Trophoblast cell (in vitro differentiated cells and primary cell): Measurements from ENCODE around the gene RASAL3.
A peak's percentile ranks its signal among the peaks of the same experiment; 100 is the strongest.

Experiments
- DNase-seq, 2 donors: peaks; one replicate each; pipeline ENCODE4 v3.0.0-alpha.2; 2016
- H2AFZ ChIP-seq: 2 replicates; pipeline ENCODE4 v1.6.1; 2013; ENCODE audit warnings: low read length, moderate library complexity, mild to moderate bottlenecking; ENCODE audit not compliant: insufficient read depth, poor library complexity
- H2AK5ac ChIP-seq: 2 replicates; pipeline ENCODE4 v1.6.1; 2013; ENCODE audit warnings: mild to moderate bottlenecking, low read length
- H2BK120ac ChIP-seq: 2 replicates; pipeline ENCODE4 v1.6.1; 2013; ENCODE audit warnings: low read length, mild to moderate bottlenecking, moderate library complexity; ENCODE audit not compliant: insufficient read depth, poor library complexity
- H2BK12ac ChIP-seq: 2 replicates; pipeline ENCODE4 v1.6.1; 2013; ENCODE audit warnings: mild to moderate bottlenecking, low read length, moderate library complexity
- H2BK5ac ChIP-seq: 2 replicates; pipeline ENCODE4 v1.6.1; 2013; ENCODE audit warnings: low read length, low read depth, moderate library complexity, mild to moderate bottlenecking; ENCODE audit not compliant: poor library complexity
- H3K14ac ChIP-seq: 2 replicates; pipeline ENCODE4 v1.6.1; 2013; ENCODE audit warnings: mild to moderate bottlenecking, low read length
- H3K18ac ChIP-seq: 2 replicates; pipeline ENCODE4 v1.6.1; 2013; ENCODE audit warnings: mild to moderate bottlenecking, low read length
- H3K23ac ChIP-seq: 2 replicates; pipeline ENCODE4 v1.6.1; 2013; ENCODE audit warnings: low read length
- H3K27ac ChIP-seq: 2 replicates; pipeline ENCODE4 v1.5.1; 2013; ENCODE audit warnings: low read depth, mild to moderate bottlenecking, inconsistent platforms, low read length, moderate library complexity
- H3K27me3 ChIP-seq: 2 replicates; pipeline ENCODE4 v1.6.1; 2013; ENCODE audit warnings: inconsistent platforms, mild to moderate bottlenecking, low read length, moderate library complexity; ENCODE audit not compliant: insufficient read depth
- H3K36me3 ChIP-seq, 2 experiments: 1 replicate in 1 of 2; 2 replicates in 1 of 2; pipeline ENCODE4 v1.6.1; 2013; ENCODE audit warnings: low read length in 2 of 2, mild to moderate bottlenecking in 2 of 2, moderate library complexity in 1 of 2; ENCODE audit not compliant: insufficient read depth in 2 of 2, control insufficient read depth in 1 of 2
- H3K4ac ChIP-seq: 2 replicates; pipeline ENCODE4 v1.6.1; 2013; ENCODE audit warnings: low read depth, mild to moderate bottlenecking, low read length, moderate library complexity
- H3K4me1 ChIP-seq, 2 experiments: 1 replicate in 1 of 2; 2 replicates in 1 of 2; pipeline ENCODE4 v1.6.1; 2013; ENCODE audit warnings: low read length in 2 of 2, mild to moderate bottlenecking in 2 of 2, moderate library complexity in 1 of 2; ENCODE audit not compliant: insufficient read depth in 2 of 2, control insufficient read depth in 1 of 2
- H3K4me2 ChIP-seq: 2 replicates; pipeline ENCODE4 v1.6.1; 2013; ENCODE audit warnings: inconsistent platforms, mild to moderate bottlenecking, low read length, moderate library complexity
- H3K4me3 ChIP-seq: 2 replicates; pipeline ENCODE4 v1.5.1; 2013; ENCODE audit warnings: mild to moderate bottlenecking, low read depth, low read length, inconsistent platforms
- H3K79me1 ChIP-seq: one replicate; pipeline ENCODE4 v1.6.1; 2013; ENCODE audit warnings: low read length
- H3K79me2 ChIP-seq: 2 replicates; pipeline ENCODE4 v1.6.1; 2013; ENCODE audit warnings: low read length, mild to moderate bottlenecking; ENCODE audit not compliant: control insufficient read depth, insufficient read depth, poor library complexity
- H3K9ac ChIP-seq: 2 replicates; pipeline ENCODE4 v1.6.1; 2013; ENCODE audit warnings: mild to moderate bottlenecking, low read length
- H3K9me3 ChIP-seq: 2 replicates; pipeline ENCODE4 v1.6.1; 2013; ENCODE audit warnings: low read depth, mild to moderate bottlenecking, control low read depth, inconsistent platforms, low read length; ENCODE audit not compliant: insufficient read depth
- H4K12ac ChIP-seq: 2 replicates; pipeline ENCODE4 v1.6.1; 2013; ENCODE audit warnings: low read depth, mild to moderate bottlenecking, low read length, moderate library complexity
- H4K8ac ChIP-seq: 2 replicates; pipeline ENCODE4 v1.6.1; 2013; ENCODE audit warnings: low read depth, mild to moderate bottlenecking, low read length, moderate library complexity
- H4K91ac ChIP-seq: one replicate; pipeline ENCODE4 v1.6.1; 2013; ENCODE audit warnings: low read depth, mild to moderate bottlenecking, low read length, moderate library complexity
- WGBS: extraction: QIAGEN DNeasy Blood & Tissue Kit; methylation state at CpG from one replicate; pipeline ENCODE4 v1.1.7; 2013; ENCODE audit warnings: missing lambda C conversion rate; ENCODE audit not compliant: insufficient read length, insufficient coverage; ENCODE audit errors: extremely low coverage; 5-methylcytosine and 5-hydroxymethylcytosine counted together

Gene RASAL3

GRCh38 chr19:15507068-15508034 is 43.0 kb upstream of the RASAL3 start:
- no peak overlapping the region for H2AFZ ChIP-seq
- H4K12ac ChIP-seq = no peak overlapping the region
- H3K4me2 ChIP-seq = no peak overlapping the region
- no peak overlapping the region for H3K4me3 ChIP-seq
- H3K9me3 ChIP-seq = peaks cover 43% of the 10 kb centered on the region
- H3K4me1 ChIP-seq = no peaks in the 10 kb centered on the region
- no peak overlapping the region for H3K18ac ChIP-seq
- H2BK5ac ChIP-seq = no peak overlapping the region
- no peak overlapping the region for H3K9ac ChIP-seq
- no peaks in the 10 kb centered on the region for H3K79me2 ChIP-seq
- H3K27ac ChIP-seq = no peak overlapping the region
- no peak overlapping the region for H2AK5ac ChIP-seq
- no peak overlapping the region for H4K8ac ChIP-seq
- H2BK12ac ChIP-seq = no peak overlapping the region
- no peak overlapping the region for H3K4ac ChIP-seq
- no peaks in the 10 kb centered on the region for H3K79me1 ChIP-seq
- WGBS = no CpG with 5 or more reads among the region's 14 CpGs
- H3K14ac ChIP-seq = no peak overlapping the region
- peaks cover 9% of the 10 kb centered on the region for H3K27me3 ChIP-seq
- no peaks in the 10 kb centered on the region for H3K36me3 ChIP-seq
- no peak for DNase-seq
- H2BK120ac ChIP-seq = no peak overlapping the region
- H3K23ac ChIP-seq = no peak overlapping the region
- H4K91ac ChIP-seq = no peak overlapping the region

GRCh38 chr19:15506074-15506571 is 41.8 kb upstream of the RASAL3 start:
- Histone ChIP-seq H3K79me1 (no peaks in the 10 kb centered on the region), H3K18ac (no peak overlapping the region), H3K4ac (no peak overlapping the region), H3K9ac (peak overlapping the region; percentile 67), H3K27ac (no peak overlapping the region), H4K8ac (no peak overlapping the region), H3K27me3 (peaks cover 9% of the 10 kb centered on the region), H2BK120ac (no peak overlapping the region), H3K14ac (no peak overlapping the region), H2AFZ (no peak overlapping the region), H3K23ac (no peak overlapping the region), H3K4me2 (no peak overlapping the region), H4K91ac (no peak overlapping the region), H3K9me3 (peaks cover 39% of the 10 kb centered on the region), H3K36me3 (no peaks in the 10 kb centered on the region), H3K4me3 (peak overlapping the region; percentile 6), H2AK5ac (no peak overlapping the region), H2BK12ac (no peak overlapping the region), H3K4me1 (no peaks in the 10 kb centered on the region), H3K79me2 (no peaks in the 10 kb centered on the region), H2BK5ac (no peak overlapping the region), H4K12ac (no peak overlapping the region)
- DNase-seq = no peak
- WGBS = no CpG with 5 or more reads among the region's 5 CpGs

GRCh38 chr19:15502264-15502663 is 37.9 kb upstream of the RASAL3 start:
- Histone ChIP-seq H4K91ac (no peak overlapping the region), H3K14ac (no peak overlapping the region), H4K8ac (no peak overlapping the region), H2AFZ (no peak overlapping the region), H4K12ac (no peak overlapping the region), H3K27me3 (no peaks in the 10 kb centered on the region), H3K9ac (no peak overlapping the region), H3K23ac (no peak overlapping the region), H2BK120ac (no peak overlapping the region), H3K79me1 (no peaks in the 10 kb centered on the region), H2BK5ac (no peak overlapping the region), H3K4me2 (no peak overlapping the region), H3K4ac (no peak overlapping the region), H3K4me1 (no peaks in the 10 kb centered on the region), H3K9me3 (peaks cover 22% of the 10 kb centered on the region), H2AK5ac (no peak overlapping the region), H3K36me3 (no peaks in the 10 kb centered on the region), H3K27ac (no peak overlapping the region), H3K79me2 (no peaks in the 10 kb centered on the region), H3K4me3 (no peak overlapping the region), H2BK12ac (no peak overlapping the region), H3K18ac (no peak overlapping the region)
- DNase-seq = no peak
- WGBS = no CpG with 5 or more reads among the region's 1 CpG

- Histone ChIP-seq H4K8ac (no peak overlapping the region), H3K9me3 (peaks cover 19% of the 10 kb centered on the region), H4K12ac (no peak overlapping the region), H3K4me2 (no peak overlapping the region), H3K23ac (no peak overlapping the region), H2AFZ (no peak overlapping the region), H3K4ac (no peak overlapping the region), H4K91ac (no peak overlapping the region), H3K18ac (no peak overlapping the region), H2BK5ac (no peak overlapping the region), H3K36me3 (no peaks in the 10 kb centered on the region), H3K14ac (no peak overlapping the region), H3K4me3 (no peak overlapping the region), H2BK120ac (no peak overlapping the region), H2BK12ac (no peak overlapping the region), H2AK5ac (no peak overlapping the region), H3K27ac (no peak overlapping the region), H3K4me1 (no peaks in the 10 kb centered on the region), H3K9ac (no peak overlapping the region), H3K79me1 (no peaks in the 10 kb centered on the region), H3K27me3 (no peaks in the 10 kb centered on the region), H3K79me2 (no peaks in the 10 kb centered on the region)
- DNase-seq = no peak
- no CpG with 5 or more reads among the region's 1 CpG for WGBS
Observed at GRCh38 chr19:15501596-15501995, 37.3 kb upstream of the RASAL3 start.
